ENCODE results near the gene PNPLA3.

DNA sequence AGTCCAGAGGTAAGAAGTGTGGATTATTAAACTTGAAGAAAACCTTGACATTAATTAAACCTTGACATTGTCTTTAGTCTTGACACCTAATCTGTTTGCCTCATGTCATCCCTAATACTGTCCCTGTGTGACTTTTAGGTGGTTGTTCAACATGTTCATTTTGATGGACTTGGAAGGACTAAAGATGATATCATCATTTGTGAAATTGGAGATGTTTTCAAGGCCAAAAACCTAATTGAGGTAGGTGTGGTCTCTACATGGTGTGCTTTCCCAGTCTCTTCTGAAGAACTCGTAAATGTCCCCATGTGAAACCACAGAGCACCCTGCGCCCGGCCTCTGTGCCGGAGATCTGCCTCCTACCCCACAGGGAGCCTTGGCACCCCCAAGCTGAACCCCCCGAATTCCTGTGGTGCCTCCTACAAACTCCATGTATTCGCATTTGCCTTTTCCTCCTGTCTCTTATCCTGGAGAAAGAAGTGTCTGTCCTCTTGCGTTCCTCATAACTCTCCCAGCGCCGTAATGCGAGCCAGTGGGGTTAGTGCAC is 40.8 kb downstream of the PNPLA3 start:
- no peak for TF ChIP-seq POLR2A (IDR thresholded peaks at IDR 0.05)
- TF ChIP-seq, protein P1, sequence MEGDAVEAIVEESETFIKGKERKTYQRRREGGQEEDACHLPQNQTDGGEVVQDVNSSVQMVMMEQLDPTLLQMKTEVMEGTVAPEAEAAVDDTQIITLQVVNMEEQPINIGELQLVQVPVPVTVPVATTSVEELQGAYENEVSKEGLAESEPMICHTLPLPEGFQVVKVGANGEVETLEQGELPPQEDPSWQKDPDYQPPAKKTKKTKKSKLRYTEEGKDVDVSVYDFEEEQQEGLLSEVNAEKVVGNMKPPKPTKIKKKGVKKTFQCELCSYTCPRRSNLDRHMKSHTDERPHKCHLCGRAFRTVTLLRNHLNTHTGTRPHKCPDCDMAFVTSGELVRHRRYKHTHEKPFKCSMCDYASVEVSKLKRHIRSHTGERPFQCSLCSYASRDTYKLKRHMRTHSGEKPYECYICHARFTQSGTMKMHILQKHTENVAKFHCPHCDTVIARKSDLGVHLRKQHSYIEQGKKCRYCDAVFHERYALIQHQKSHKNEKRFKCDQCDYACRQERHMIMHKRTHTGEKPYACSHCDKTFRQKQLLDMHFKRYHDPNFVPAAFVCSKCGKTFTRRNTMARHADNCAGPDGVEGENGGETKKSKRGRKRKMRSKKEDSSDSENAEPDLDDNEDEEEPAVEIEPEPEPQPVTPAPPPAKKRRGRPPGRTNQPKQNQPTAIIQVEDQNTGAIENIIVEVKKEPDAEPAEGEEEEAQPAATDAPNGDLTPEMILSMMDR (IDR thresholded peaks at IDR 0.05): no peak

Measured in heart left ventricle (tissue), 13 donors.